HL-60 (cell line): ENCODE results near the gene PRRC1.
A peak's percentile ranks its signal among the peaks of the same experiment; 100 is the strongest.

Experiments
- DNase-seq, 2 experiments: peaks; one replicate each; pipeline ENCODE4 v3.0.0-alpha.2; 2010 to 2020; ENCODE audit warnings: low read depth in 1 of 2, low spot score in 1 of 2
- H3K27ac ChIP-seq: fragments of 250-450 bp; sonication (Bioruptor Pico); replicated peaks from 2 replicates; pipeline ENCODE4 v1.5.1; 2020; ENCODE audit warnings: mild to moderate bottlenecking, moderate library complexity
- H3K27me3 ChIP-seq: fragments of 250-450 bp; sonication (Bioruptor Pico); 2 replicates; pipeline ENCODE4 v1.5.1; 2021; ENCODE audit warnings: mild to moderate bottlenecking, moderate library complexity; ENCODE audit not compliant: insufficient read depth, poor library complexity, severe bottlenecking
- H3K4me3 ChIP-seq: replicated peaks from 2 replicates; pipeline ENCODE4 v1.5.1; 2011; ENCODE audit warnings: mild to moderate bottlenecking, control low read depth, low read length; ENCODE audit not compliant: insufficient read depth
- GABPA ChIP-seq: IDR thresholded peaks from 2 replicates; pipeline ENCODE4 v1.6.1; 2012; ENCODE audit warnings: low read depth
- POLR2AphosphoS5 ChIP-seq: IDR thresholded peaks from 2 replicates; pipeline ENCODE4 v1.6.1; 2012; ENCODE audit warnings: low read depth
- SPI1 ChIP-seq: IDR thresholded peaks from 2 replicates; pipeline ENCODE4 v1.6.1; 2012; ENCODE audit warnings: low read depth, mild to moderate bottlenecking, borderline replicate concordance
- TF ChIP-seq, protein P1 (sequence below): IDR thresholded peaks from one replicate; pipeline ENCODE4 v1.5.1; 2011; ENCODE audit warnings: low read length, control low read depth, inconsistent platforms; ENCODE audit not compliant: insufficient read depth
- TF ChIP-seq, protein P2 (sequence below): IDR thresholded peaks from 2 replicates; pipeline ENCODE4 v1.6.1; 2012; ENCODE audit warnings: low read depth; ENCODE audit not compliant: insufficient replicate concordance

Gene PRRC1

DNA sequence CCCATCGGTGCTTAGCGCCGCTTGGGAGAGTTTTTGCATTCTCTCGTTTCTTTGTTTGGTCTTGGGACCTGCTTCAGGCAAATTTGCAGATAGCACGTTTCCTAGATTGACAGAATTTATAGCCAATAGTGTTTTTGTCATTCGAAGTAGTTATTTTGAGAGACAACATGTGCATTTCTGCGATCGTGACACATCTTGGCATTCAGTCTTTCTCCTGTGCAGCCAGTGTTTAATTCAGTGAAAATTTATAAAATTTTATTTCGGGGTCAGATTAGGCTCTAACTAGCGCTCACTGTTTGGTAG is 830 bp downstream of the PRRC1 start:
- Histone ChIP-seq H3K4me3 (peak overlapping the region; percentile 65), H3K27ac (peak overlapping the region; percentile 83), H3K27me3 (no peaks in the 10 kb centered on the region)
- DNase-seq, result no peak
- TF ChIP-seq, protein P1, sequence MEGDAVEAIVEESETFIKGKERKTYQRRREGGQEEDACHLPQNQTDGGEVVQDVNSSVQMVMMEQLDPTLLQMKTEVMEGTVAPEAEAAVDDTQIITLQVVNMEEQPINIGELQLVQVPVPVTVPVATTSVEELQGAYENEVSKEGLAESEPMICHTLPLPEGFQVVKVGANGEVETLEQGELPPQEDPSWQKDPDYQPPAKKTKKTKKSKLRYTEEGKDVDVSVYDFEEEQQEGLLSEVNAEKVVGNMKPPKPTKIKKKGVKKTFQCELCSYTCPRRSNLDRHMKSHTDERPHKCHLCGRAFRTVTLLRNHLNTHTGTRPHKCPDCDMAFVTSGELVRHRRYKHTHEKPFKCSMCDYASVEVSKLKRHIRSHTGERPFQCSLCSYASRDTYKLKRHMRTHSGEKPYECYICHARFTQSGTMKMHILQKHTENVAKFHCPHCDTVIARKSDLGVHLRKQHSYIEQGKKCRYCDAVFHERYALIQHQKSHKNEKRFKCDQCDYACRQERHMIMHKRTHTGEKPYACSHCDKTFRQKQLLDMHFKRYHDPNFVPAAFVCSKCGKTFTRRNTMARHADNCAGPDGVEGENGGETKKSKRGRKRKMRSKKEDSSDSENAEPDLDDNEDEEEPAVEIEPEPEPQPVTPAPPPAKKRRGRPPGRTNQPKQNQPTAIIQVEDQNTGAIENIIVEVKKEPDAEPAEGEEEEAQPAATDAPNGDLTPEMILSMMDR, result no peak
- TF ChIP-seq, protein P2, sequence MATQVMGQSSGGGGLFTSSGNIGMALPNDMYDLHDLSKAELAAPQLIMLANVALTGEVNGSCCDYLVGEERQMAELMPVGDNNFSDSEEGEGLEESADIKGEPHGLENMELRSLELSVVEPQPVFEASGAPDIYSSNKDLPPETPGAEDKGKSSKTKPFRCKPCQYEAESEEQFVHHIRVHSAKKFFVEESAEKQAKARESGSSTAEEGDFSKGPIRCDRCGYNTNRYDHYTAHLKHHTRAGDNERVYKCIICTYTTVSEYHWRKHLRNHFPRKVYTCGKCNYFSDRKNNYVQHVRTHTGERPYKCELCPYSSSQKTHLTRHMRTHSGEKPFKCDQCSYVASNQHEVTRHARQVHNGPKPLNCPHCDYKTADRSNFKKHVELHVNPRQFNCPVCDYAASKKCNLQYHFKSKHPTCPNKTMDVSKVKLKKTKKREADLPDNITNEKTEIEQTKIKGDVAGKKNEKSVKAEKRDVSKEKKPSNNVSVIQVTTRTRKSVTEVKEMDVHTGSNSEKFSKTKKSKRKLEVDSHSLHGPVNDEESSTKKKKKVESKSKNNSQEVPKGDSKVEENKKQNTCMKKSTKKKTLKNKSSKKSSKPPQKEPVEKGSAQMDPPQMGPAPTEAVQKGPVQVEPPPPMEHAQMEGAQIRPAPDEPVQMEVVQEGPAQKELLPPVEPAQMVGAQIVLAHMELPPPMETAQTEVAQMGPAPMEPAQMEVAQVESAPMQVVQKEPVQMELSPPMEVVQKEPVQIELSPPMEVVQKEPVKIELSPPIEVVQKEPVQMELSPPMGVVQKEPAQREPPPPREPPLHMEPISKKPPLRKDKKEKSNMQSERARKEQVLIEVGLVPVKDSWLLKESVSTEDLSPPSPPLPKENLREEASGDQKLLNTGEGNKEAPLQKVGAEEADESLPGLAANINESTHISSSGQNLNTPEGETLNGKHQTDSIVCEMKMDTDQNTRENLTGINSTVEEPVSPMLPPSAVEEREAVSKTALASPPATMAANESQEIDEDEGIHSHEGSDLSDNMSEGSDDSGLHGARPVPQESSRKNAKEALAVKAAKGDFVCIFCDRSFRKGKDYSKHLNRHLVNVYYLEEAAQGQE, result no peak
- no peak for TF ChIP-seq GABPA
- no peak for TF ChIP-seq POLR2AphosphoS5
- TF ChIP-seq SPI1, result no peak

DNA sequence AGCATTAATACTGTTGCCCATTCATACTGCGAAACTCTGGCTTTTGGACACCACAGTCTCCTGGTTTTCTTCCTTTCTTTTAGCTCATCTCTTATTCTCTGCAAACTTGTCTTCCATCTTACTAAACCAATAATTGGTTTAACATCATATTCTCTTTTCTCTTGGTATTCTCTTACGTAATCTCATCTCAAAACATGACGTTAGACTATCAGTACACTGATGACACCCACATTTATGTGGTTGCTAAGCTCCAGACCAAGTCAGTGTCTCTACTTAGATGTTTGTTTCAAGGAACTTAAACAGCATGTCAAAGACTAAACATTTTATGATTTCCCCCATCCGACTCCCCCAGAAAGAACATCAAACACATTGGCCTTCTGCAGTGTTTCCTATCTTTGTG is 2.1 kb downstream of the PRRC1 start:
- TF ChIP-seq GABPA, result no peak
- no peak for TF ChIP-seq POLR2AphosphoS5
- TF ChIP-seq SPI1, result no peak
- TF ChIP-seq, protein P1, result no peak
- TF ChIP-seq, protein P2, result no peak
- H3K4me3 ChIP-seq, result no peak overlapping the region

DNA sequence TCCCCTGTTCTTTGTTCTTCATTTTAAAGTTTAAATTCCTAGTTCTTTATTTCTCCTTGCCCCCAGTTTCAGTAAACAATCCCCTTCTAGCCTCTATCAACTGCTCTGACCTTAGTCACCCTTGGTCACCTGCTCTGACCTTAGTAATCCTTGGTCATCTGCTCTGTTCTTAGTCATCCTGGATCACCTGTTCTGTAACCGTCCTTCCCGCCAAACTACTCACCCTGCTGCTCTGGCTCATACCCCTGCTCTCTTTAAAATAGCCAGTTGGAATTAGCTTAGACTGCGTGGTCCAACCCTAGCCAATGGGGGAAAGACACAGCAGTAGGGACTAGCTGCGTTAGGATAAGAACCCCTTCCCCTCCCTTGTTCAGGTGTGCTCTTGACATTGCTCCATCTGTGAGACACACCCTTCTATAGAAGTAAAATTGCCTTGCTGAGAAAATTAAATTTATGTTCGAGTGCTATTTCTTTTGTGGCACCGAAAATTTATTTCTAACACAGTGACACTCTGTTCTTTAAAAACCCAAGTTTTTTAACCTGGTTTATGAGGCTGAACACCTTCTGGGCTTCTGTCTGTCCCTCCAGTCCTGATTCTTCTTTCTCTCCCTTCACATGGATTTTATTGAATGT is 3.8 kb downstream of the PRRC1 start:
- H3K27me3 ChIP-seq, result no peaks in the 10 kb centered on the region
- H3K27ac ChIP-seq, result no peak overlapping the region
- H3K4me3 ChIP-seq, result no peak overlapping the region
- TF ChIP-seq SPI1, result no peak
- no peak for TF ChIP-seq POLR2AphosphoS5
- TF ChIP-seq, protein P1, result no peak
- no peak for TF ChIP-seq GABPA
- TF ChIP-seq, protein P2, result no peak
- no peak for DNase-seq

More for the DNA sequence above, 2.1 kb downstream of the PRRC1 start:
- no peak for DNase-seq
- no peaks in the 10 kb centered on the region for H3K27me3 ChIP-seq
- no peak overlapping the region for H3K27ac ChIP-seq
